Fibroblast of skin of left quadriceps (primary cell): ENCODE results near the gene THOC1.

ENCODE experiments used
- DNase-seq, 2 experiments: peaks; one replicate each; pipeline ENCODE4 v3.0.0-alpha.2; 2013; ENCODE audit warnings: low read depth in 2 of 2

Gene THOC1

DNA sequence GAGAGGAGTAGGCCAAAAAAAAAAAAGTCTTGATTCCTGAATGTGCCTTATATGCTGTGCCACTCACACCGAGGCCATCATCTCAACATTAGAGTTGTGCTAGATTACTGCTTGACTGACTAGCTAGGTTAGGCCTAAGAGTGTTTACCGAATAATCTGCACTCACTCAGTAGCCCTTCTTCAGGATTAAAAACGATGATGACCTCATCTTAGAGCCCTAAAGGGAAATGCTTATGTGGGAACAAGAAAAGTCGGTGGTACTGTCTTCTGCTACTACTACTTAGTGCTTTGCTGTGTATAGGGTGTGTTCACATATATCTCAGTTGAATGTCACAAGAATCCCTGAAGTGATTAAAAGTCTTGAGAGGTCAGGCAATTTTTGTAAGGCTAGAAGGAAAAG, 54.3 kb downstream of the THOC1 start:
- DNase-seq: no peak

- DNase-seq: no peak
These were observed 55.1 kb downstream of the THOC1 start for GRCh38 chr18:212780-213179.

DNA sequence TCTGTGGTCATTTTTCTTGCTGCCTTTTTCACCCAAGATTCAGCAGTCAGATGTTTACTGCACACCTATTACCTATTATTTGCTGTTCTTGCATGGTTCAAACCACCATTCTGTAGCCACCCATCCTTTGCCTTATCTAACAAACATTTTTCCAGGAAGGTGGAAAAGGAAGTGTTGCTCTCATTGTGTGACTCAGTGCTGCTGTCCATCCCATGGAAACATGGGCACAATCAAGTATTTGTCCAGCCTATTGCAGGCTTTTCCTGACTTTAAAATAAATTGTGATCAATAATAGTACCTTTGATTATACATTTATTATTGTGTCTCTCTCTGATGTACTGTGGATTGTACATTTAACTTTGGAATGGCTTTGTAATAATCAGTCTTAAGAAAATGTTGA, 56.3 kb downstream of the THOC1 start:
- DNase-seq: no peak

- DNase-seq: no peak
These were observed 57.1 kb downstream of the THOC1 start for GRCh38 chr18:210733-211132.

DNA sequence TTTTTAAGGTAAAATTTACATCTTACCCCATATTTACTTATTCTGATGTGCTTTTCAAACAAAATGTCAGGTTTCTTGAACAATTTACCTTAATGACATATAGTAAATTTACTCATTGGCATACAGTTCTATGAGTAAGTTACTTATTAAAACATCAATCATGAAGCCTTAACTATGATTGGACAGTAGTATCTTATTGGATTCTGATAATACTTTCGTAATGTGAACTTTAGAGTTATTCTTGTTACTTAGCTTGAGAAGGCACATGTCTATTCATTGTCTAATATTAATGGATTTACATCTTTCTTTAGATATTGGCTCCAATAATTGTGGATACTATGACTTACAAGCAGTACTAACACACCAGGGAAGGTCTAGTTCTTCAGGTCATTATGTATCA, 57.8 kb downstream of the THOC1 start:
- no peak for DNase-seq

GRCh38 chr18:199768-200167, 68.1 kb downstream of the THOC1 start:
- DNase-seq: no peak

GRCh38 chr18:199214-199613, 68.6 kb downstream of the THOC1 start:
- no peak for DNase-seq

GRCh38 chr18:195651-196050, 72.2 kb downstream of the THOC1 start:
- no peak for DNase-seq

- DNase-seq: no peak
These were observed 75.0 kb downstream of the THOC1 start for GRCh38 chr18:192801-193200.

- DNase-seq: no peak
These were observed 76.1 kb downstream of the THOC1 start for GRCh38 chr18:191725-192124.

- DNase-seq: no peak
These were observed 78.6 kb downstream of the THOC1 start for GRCh38 chr18:189254-189653.

DNA sequence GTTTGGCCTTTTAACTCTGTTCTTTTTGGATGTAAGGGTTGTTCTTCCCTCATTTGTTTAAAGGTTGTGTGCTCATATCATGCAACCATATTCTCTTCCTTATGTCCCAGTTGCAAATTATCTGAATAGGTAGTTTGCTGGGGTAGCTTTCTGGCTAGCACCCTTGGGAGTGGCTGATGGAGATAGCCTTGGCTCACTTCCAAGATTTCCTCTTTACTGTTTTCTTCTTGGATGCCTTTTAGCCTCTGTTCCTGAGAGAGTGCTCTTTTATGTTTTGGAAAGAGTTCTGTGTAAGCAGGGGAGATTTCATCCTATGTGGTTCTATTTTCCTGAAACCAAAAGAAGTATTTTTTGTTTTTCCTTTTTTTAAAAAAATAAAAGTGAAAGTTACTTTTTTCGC, 84.1 kb downstream of the THOC1 start:
- no peak for DNase-seq

GRCh38 chr18:181711-182110, 86.1 kb downstream of the THOC1 start:
- no peak for DNase-seq

- DNase-seq: no peak
These were observed 88.3 kb downstream of the THOC1 start for GRCh38 chr18:179499-179898.

DNA sequence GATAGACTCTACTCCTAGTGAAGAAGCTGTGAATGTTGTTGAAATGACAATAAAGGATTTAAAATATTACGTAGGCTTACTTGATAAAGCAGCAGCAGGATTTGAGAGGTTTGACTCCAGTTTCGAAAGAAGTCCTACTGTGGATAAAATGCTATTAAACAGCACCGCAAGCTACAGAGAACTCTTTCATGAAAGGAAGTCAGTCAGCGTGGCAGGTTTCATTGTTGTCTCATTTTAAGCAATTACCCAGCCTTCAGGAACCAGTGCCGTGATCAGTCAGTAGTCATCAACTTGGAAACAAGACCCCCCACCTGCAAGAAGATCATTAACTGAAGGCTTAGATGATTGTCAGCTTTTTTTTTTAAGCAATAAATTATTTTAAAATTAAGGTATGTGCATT, 95.5 kb downstream of the THOC1 start:
- DNase-seq: no peak
